Measurements from ENCODE around the gene ENPEP. TPM values are rescaled to one million over a fixed set of nuclear protein-coding genes. Genes with fewer than 3 reads are reported as not detected.

ENPEP gene
- total RNA-seq: not detected in 2 replicates

DNA sequence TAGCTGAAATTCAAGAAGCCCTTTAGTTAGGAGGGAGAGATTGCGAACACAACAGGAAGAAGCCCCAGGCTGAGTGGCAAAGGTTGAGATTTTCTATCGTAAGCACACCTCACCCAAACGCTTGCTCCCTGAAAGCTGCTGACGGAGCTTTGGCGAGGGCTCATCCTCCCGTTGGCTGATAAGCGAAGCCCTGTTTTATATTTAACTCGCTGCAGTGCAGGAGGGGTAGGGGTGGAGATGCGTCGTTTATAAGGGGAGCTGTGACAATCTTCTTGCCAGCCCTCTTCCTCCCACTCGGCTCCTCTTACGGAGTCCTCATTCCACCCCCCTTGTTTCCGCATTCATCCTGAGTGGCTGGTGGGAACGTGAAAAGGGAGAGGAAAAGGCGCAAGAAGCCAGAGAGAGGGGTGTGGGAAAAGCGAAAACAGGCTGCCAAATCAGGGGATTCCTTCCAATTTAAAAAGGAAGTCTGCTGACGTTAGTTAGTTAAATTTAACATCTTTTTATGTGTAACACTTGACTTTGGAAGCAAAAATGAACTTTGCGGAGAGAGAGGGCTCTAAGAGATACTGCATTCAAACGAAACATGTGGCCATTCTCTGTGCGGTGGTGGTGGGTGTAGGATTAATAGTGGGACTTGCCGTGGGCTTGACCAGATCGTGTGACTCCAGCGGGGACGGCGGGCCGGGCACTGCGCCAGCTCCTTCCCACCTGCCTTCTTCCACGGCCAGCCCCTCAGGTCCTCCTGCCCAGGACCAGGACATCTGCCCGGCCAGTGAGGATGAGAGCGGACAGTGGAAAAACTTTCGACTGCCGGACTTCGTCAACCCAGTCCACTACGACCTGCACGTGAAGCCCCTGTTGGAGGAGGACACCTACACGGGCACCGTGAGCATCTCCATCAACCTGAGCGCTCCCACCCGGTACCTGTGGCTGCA lies at the start of gene ENPEP:
Gene ENPEP, plus strand, starts transcription at position 275 of the 938 bp plus-strand sequence. Its CDS starts 260 bp downstream, at position 535.

Other genes with a start within 250 kb of the ENPEP start
- gene PITX2, start 146.9 kb downstream of the ENPEP start, total RNA-seq: 0.53 TPM in 1 of 2 replicates, not detected in the other

All from hair follicular keratinocyte (primary cell).